SH-SY5Y (cell line): Measurements from ENCODE around the gene MRFAP1L1.

Experiments
- GATA2 ChIP-seq: IDR thresholded peaks from 2 replicates; pipeline ENCODE4 v1.6.1; 2011; ENCODE audit warnings: mild to moderate bottlenecking, low read depth, low read length
- GATA3 ChIP-seq: IDR thresholded peaks from 2 replicates; pipeline ENCODE4 v1.6.1; 2011; ENCODE audit warnings: low read depth, mild to moderate bottlenecking, low read length, moderate library complexity

GRCh38 chr4:6718932-6719610 lies 9.4 kb upstream of the MRFAP1L1 start:
- TF ChIP-seq GATA2 (no peak), GATA3 (no peak)
